ENCODE results near the gene GPNMB.

GPNMB gene

DNA sequence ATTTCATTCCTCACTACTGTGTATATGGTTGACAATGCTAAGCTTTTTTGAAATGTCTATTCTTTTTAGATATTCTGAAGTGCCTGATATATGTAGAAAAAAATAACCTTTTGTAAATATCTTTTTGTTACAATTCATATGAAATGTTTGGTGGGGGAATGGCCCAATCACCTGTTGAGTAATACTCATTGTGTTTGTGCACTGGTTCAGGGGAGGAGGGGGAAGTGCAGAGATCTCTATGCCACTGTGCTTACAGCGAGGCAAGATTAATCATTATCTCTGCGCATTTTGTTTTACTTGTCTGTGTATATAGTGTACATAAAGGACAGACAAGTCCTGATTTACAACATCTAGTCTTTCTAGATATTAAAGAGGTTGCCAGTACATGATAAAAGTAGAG lies 39.6 kb upstream of the GPNMB start:
- H3K27ac ChIP-seq, result no peak overlapping the region
- TF ChIP-seq, protein P1, sequence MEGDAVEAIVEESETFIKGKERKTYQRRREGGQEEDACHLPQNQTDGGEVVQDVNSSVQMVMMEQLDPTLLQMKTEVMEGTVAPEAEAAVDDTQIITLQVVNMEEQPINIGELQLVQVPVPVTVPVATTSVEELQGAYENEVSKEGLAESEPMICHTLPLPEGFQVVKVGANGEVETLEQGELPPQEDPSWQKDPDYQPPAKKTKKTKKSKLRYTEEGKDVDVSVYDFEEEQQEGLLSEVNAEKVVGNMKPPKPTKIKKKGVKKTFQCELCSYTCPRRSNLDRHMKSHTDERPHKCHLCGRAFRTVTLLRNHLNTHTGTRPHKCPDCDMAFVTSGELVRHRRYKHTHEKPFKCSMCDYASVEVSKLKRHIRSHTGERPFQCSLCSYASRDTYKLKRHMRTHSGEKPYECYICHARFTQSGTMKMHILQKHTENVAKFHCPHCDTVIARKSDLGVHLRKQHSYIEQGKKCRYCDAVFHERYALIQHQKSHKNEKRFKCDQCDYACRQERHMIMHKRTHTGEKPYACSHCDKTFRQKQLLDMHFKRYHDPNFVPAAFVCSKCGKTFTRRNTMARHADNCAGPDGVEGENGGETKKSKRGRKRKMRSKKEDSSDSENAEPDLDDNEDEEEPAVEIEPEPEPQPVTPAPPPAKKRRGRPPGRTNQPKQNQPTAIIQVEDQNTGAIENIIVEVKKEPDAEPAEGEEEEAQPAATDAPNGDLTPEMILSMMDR (IDR thresholded peaks at IDR 0.05; ENCODE audit: low read depth, low read length), result no peak
- H3K36me3 ChIP-seq, result 0 out of 2 replicates have a peak, but pooled peaks cover 2% of the 10 kb centered on the region
- no peak overlapping the region for H3K4me3 ChIP-seq (ENCODE audit: low read depth, low read length)
- no peaks in the 10 kb centered on the region for H3K27me3 ChIP-seq (ENCODE audit: insufficient read depth, low read depth, severe bottlenecking)
- DNase-seq, result no peak
- no peaks in the 10 kb centered on the region for H3K9me3 ChIP-seq (ENCODE audit: severe bottlenecking)

DNA sequence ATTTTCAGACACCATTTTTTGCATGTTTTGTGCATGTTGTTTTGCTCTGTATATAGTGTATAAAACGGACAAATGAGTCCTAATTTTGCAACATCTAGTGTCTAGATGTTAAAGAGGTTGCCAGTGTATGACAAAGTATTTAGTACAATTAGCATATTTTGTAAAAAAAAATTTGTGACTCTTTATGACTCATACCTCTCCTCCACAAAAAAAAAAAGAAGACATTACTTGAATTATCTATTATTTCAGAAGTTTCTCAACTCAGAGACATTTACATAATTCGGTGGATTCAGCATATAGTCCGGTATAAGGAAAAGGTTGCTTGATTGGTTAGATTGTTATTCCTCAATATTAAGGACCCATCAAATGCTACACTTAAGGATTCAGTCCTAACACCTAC lies 38.7 kb upstream of the GPNMB start:
- H3K27me3 ChIP-seq (ENCODE audit: insufficient read depth, low read depth, severe bottlenecking), result no peaks in the 10 kb centered on the region
- H3K36me3 ChIP-seq, result no peaks in the 10 kb centered on the region
- TF ChIP-seq, protein P1 (IDR thresholded peaks at IDR 0.05; ENCODE audit: low read depth, low read length), result no peak
- H3K9me3 ChIP-seq (ENCODE audit: severe bottlenecking), result no peaks in the 10 kb centered on the region
- no peak overlapping the region for H3K27ac ChIP-seq
- H3K4me3 ChIP-seq (ENCODE audit: low read depth, low read length), result no peak overlapping the region
- DNase-seq, result no peak

DNA sequence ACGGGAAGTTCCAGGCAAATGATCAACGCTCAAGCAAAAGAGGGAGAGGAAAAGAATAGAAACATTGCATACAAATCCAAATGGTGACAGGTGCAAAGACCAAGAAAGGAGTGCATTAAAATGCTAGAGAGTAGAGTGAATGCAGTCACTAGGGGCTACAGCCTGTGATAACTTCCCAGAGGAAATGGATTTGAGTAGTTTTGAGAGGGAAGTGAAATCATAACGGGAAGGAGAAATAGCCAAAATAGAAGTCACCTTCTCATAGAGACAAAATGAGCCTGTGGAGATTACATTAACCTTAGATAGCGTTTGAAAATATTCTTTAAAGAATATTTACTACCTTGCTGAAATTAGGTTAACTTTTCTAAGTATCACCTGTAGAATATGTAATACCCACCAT lies 38.3 kb upstream of the GPNMB start:
- Histone ChIP-seq H3K27ac (no peak overlapping the region), H3K4me3 (ENCODE audit: low read depth, low read length) (no peak overlapping the region), H3K27me3 (ENCODE audit: insufficient read depth, low read depth, severe bottlenecking) (no peaks in the 10 kb centered on the region), H3K9me3 (ENCODE audit: severe bottlenecking) (no peaks in the 10 kb centered on the region), H3K36me3 (no peaks in the 10 kb centered on the region)
- TF ChIP-seq, protein P1 (IDR thresholded peaks at IDR 0.05; ENCODE audit: low read depth, low read length), result no peak
- DNase-seq, result no peak

DNA sequence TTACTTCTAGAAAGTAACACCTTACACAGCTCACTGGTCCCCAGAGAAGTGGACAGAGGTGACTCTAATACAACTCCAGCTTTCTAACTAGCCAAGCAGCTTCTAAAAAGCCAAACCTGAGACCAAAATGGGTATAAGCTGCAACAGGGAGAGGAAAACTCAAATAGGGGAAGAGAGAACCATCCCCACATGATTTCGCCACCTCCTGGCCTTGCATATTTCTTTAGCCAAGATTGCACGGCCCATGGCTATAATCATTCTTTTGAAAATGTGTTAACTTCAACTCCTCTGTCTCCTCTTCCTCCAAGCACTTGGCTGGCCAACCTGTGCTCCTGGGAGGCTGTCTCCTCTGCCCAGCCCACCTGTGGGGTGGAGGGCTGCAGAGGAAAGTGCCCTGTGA lies 36.1 kb upstream of the GPNMB start:
- no peak overlapping the region for H3K4me3 ChIP-seq (ENCODE audit: low read depth, low read length)
- TF ChIP-seq, protein P1 (IDR thresholded peaks at IDR 0.05; ENCODE audit: low read depth, low read length), result no peak
- DNase-seq, result no peak
- no peaks in the 10 kb centered on the region for H3K27me3 ChIP-seq (ENCODE audit: insufficient read depth, low read depth, severe bottlenecking)
- H3K27ac ChIP-seq, result no peak overlapping the region
- no peaks in the 10 kb centered on the region for H3K9me3 ChIP-seq (ENCODE audit: severe bottlenecking)
- no peaks in the 10 kb centered on the region for H3K36me3 ChIP-seq

DNA sequence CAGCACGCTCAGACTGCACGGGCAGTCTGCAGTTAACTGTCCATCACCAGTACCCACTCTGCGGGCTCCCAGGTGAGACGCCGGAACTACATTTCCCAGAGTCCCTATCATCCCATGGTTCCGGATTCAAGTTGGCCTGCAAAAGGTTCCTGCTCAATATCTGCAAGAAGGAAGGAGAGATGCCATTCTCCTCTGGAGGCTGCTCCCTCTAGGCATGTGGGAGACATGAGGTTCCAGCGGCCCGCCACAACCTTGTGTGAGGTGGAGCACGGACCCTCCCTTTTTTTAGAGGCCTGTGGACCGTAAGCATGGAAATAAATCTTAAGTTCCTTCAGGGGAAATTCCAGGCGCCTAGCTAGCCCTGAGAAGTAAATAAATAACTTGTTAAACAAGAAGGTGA lies 35.0 kb upstream of the GPNMB start:
- Histone ChIP-seq H3K27me3 (ENCODE audit: insufficient read depth, low read depth, severe bottlenecking) (no peaks in the 10 kb centered on the region), H3K9me3 (ENCODE audit: severe bottlenecking) (no peaks in the 10 kb centered on the region), H3K27ac (no peak overlapping the region), H3K4me3 (ENCODE audit: low read depth, low read length) (no peak overlapping the region), H3K36me3 (no peaks in the 10 kb centered on the region)
- TF ChIP-seq, protein P1 (IDR thresholded peaks at IDR 0.05; ENCODE audit: low read depth, low read length), result no peak
- DNase-seq, result no peak

DNA sequence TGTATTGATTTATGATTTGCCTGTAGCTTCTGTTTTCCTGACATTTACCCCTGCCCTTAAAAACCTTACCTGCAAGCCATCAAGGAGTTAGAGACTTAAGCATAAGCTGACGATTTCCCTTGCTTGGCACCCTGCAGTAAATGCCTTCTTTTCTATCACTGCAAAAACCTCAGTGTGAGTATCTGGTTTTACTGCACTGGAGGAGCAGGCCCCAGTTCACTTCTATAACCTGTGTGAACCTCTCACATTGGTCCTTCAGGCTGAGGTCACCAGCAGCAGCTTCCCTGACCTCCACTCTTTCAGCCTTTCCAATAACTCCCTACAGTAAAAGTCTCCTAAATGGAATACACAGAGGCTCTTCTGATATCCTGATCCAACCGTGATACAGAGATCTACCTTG lies 34.2 kb upstream of the GPNMB start:
- no peaks in the 10 kb centered on the region for H3K9me3 ChIP-seq (ENCODE audit: severe bottlenecking)
- no peak overlapping the region for H3K27ac ChIP-seq
- no peak for DNase-seq
- no peak overlapping the region for H3K4me3 ChIP-seq (ENCODE audit: low read depth, low read length)
- TF ChIP-seq, protein P1 (IDR thresholded peaks at IDR 0.05; ENCODE audit: low read depth, low read length), result no peak
- no peaks in the 10 kb centered on the region for H3K36me3 ChIP-seq
- H3K27me3 ChIP-seq (ENCODE audit: insufficient read depth, low read depth, severe bottlenecking), result no peaks in the 10 kb centered on the region
